GM18505 (cell line): Measurements from ENCODE around the gene ESPN.

ENCODE experiments used
- ATAC-seq: cut with Tn5 transposase; IDR thresholded peaks from one replicate; pipeline ENCODE4 v1.9.1; 2021; ENCODE audit not compliant: unreplicated experiment
- POLR2A ChIP-seq: IDR thresholded peaks from 4 replicates; pipeline ENCODE4 v1.6.1; 2011; ENCODE audit warnings: borderline replicate concordance; ENCODE audit not compliant: insufficient read depth, insufficient read length; ENCODE audit errors: extremely low read depth

Gene ESPN

GRCh38 chr1:6497215-6497866 lies 72.8 kb downstream of the ESPN start:
- ATAC-seq: no peak
- TF ChIP-seq POLR2A: no peak

GRCh38 chr1:6497867-6498575 lies 73.4 kb downstream of the ESPN start:
- no peak for TF ChIP-seq POLR2A
- ATAC-seq: no peak

GRCh38 chr1:6498576-6499111 lies 74.1 kb downstream of the ESPN start:
- no peak for TF ChIP-seq POLR2A
- ATAC-seq: no peak

GRCh38 chr1:6499296-6499695 lies 74.7 kb downstream of the ESPN start:
- no peak for TF ChIP-seq POLR2A
- ATAC-seq: no peak

GRCh38 chr1:6500544-6501278 lies 76.1 kb downstream of the ESPN start:
- ATAC-seq: no peak
- TF ChIP-seq POLR2A: no peak

- ATAC-seq: no peak
- no peak for TF ChIP-seq POLR2A
These were observed 76.8 kb downstream of the ESPN start for GRCh38 chr1:6501279-6501813.

GRCh38 chr1:6502000-6502891 lies 77.7 kb downstream of the ESPN start:
- TF ChIP-seq POLR2A: no peak
- no peak for ATAC-seq

GRCh38 chr1:6503884-6504602 lies 79.5 kb downstream of the ESPN start:
- no peak for ATAC-seq
- TF ChIP-seq POLR2A: no peak

GRCh38 chr1:6504887-6505286 lies 80.3 kb downstream of the ESPN start:
- no peak for ATAC-seq
- TF ChIP-seq POLR2A: no peak

- TF ChIP-seq POLR2A: no peak
- no peak for ATAC-seq
These were observed 81.0 kb downstream of the ESPN start for GRCh38 chr1:6505367-6506209.

- ATAC-seq: no peak
These were observed 81.8 kb downstream of the ESPN start for GRCh38 chr1:6506210-6507036.

GRCh38 chr1:6507037-6507428 lies 82.5 kb downstream of the ESPN start:
- no peak for TF ChIP-seq POLR2A
- ATAC-seq: no peak

More at GRCh38 chr1:6506210-6507036, 81.8 kb downstream of the ESPN start:
- no peak for TF ChIP-seq POLR2A
